GM19452 (cell line): ENCODE data around the gene NPBWR2.

Source experiments
- ATAC-seq: cut with Tn5 transposase; IDR thresholded peaks from one replicate; pipeline ENCODE4 v1.9.1; 2021; ENCODE audit not compliant: unreplicated experiment

The NPBWR2 gene

DNA sequence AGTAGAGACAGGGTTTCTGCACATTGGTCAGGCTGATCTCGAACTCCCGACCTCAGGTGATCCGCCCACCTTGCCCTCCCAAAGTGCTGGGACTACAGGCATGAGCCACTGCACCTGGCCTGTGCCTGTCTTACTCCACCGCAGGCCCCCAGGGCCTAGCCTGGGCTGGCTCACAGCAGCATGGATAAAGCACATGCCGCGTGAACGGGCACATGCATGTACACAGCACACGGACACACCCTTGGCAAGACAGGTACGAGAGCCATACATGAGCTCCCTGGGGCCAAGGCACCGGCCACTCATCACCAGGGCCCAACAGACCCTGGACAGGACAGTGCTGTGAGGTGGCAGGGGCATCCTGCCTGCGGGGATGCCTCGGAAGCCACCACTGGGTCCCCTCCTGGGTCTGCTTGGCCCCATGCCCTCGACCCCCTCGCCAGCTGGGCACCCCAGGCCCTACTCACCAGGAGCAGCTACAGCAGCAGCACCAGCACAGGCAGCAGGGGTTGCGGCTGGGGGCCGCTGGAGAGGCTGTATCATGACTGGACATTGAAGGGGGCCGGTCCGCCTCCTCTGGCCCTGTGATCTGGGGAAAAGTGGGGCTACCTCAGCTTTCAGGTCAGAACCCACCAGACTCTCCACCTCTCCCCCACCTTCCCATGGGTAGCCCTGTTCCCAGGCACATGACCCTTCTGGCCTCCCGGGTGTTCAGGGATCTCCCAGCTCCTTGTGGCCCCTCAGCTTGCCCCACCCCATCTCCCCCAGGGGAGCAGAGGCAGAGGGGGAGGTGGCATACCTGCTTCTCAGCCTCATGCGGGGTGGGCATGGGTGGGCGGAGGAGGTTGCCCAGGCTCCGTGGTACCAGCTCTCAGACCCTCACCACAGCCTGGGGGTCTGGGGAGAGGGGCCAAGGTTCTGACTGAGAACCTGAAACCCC is 31.0 kb downstream of the NPBWR2 start:
- ATAC-seq: no peak

DNA sequence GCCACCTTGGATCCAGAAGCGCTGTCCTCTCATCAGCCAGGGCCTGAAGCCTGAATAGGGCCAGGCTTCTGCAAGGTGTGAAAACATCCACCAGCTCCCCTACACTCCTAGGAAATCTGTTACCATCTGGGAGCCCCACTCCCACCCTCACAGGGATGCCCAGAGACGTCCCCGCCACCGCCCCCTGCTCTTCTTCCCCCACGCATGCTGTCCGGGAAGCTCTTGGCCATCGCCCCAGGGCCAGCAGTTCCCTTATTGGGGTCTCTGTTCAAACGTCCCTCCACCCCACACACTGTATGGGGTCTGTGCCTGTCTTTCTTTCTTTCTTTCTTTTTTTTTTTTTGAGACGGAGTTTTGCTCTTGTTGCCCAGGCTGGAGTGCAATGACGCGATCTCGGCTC is 31.8 kb downstream of the NPBWR2 start:
- no peak for ATAC-seq

DNA sequence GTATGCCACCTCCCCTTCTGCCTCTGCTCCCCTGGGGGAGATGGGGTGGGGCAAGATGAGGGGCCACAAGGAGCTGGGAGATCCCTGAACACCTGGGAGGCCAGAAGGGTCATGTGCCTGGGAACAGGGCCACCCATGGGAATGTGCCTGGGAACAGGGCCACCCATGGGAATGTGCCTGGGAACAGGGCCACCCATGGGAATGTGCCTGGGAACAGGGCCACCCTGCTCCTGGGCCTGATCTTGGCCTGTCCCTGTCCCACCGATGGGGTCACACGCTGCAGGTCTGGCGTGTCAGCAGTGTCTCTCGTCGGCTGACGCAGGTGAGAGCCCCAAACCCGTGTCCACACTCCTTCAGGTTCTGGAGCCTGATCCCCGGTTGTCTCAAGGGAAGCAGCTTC is 32.4 kb downstream of the NPBWR2 start:
- ATAC-seq: no peak

DNA sequence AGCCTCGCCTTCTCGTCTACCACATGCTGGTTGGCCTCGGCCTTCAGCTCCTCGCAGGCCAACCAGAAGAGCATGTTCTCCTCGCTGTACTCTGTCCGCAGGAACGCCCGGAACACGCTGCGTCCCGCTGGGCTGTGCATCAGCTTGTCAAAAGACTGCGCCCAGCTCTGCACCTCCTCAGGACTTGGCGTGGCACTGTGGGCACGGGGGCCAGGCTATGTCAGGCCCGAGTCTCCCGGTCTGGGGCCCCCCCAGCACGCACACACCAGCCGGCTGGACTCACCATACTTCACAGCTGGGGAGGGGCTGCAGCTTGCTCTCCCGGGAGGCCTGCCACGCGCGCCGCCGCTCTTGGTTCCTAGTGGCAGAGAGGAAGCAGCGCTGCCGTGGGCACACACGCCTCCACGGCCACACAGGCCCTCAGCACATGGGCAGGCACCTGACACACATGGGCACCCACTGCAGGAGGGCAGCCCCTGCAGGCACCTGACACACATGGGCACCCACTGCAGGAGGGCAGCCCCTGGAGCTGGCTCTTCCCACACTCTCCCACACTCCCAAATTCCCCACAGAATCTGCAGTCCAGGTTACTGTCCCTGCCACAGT is 33.1 kb downstream of the NPBWR2 start:
- ATAC-seq: no peak

DNA sequence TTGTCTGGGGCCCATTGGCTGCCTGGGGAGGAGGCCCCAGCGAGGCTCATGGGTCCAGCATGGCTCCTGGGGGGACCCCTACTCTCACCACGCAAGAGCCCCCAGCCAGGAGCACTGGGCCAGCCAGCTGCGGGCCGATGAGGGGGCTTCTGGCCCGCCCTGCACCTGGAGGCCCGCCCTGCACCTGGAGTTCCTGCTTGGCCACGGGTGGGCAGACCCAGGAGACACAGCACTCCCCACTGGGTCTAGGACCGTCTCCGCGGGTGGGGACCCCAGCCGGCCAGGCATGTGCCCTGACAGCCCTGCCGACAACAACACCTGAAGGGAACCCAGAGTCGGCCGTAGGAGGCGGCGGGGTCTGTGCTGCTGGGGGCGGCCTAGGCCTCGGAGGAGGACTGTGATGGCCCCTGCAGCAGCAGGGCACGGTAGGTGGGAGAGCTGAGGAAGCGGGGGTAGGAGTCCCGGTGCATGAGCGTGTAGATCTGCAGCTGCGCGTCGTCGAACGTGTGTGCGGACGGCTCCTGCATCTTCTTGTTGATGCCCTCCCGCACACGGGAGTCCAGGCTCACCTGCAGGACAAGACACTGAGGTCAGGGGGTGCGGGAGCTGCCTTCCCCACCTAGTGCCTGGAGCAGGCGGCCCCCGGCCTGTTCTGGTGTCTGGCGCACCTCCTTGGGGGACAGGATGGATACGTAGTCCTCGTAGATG is 33.7 kb downstream of the NPBWR2 start:
- ATAC-seq: no peak

DNA sequence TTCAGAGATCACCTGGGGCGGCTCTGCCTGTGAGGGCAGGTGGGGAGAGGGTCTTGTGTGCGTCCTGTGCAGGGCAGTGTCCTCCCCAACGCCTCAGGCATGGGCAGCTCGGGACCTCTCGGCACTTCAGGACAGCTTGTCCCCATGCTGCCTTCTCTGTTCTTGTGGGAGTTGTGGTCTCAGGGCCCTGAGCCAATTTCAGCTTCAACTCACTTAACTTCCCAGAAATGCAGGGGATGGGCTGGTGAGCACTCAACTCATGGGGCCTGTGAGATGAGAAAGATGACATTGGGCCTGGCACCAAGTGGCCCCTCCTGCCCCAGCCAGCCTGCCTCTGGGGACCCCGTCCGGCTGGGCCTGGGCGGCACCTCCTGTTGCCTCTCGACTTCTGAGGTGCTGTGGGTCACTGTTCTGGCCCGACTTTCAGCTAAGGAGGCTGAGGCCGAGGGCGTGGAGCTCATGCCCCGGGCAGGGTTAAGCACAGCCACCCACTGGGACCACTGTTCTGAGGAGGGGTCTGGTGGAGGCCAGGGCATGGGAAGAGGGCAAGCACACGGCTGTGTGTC is 34.8 kb downstream of the NPBWR2 start:
- no peak for ATAC-seq

DNA sequence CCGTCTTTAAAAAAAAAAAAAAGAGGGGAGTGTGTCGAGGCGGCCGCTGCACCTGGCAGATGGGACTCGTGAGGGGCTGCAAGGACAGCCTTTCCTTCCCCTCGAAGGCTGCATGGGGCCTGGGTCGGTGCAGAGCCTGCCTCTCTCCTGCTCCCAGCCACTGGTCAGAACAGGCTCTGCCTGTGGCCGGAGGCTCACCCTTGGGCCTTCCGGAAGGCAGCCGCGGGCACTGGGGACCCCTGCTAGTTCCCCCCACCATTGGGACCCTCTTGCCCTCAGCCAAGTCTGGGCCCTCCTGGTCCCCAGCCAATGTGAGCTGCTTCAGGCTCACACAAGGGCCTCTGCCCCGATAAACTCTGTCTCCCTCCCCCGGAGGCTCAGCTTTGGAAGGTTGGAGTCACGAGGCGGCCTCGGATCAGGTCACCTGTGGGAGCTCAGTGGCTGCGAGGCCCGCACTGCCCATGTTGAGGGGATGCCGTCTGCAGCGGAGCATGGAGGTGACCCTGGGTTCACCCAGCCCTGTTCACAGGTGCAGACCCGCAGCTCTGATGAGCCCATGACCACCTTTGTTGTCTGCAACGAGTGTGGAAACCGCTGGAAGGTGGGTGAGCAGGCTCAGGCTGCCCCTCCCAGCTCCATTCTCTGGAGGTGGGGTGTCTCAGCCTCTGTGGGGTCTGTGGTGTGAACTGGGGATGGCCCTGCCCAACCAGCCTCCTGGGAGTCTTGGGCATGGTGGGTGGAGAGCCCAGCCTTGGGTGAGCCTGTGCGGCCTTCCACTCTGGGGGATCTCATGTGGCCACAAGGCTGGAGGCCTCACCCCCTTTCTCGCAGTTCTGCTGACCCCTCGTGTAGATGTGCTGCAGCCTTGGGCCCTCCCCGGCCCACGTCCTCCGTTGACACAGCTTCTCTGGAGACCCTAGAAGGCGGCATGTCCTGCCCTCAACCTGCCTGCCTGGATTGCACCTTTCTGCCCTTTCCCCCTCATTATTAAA is 35.7 kb downstream of the NPBWR2 start:
- ATAC-seq: no peak

DNA sequence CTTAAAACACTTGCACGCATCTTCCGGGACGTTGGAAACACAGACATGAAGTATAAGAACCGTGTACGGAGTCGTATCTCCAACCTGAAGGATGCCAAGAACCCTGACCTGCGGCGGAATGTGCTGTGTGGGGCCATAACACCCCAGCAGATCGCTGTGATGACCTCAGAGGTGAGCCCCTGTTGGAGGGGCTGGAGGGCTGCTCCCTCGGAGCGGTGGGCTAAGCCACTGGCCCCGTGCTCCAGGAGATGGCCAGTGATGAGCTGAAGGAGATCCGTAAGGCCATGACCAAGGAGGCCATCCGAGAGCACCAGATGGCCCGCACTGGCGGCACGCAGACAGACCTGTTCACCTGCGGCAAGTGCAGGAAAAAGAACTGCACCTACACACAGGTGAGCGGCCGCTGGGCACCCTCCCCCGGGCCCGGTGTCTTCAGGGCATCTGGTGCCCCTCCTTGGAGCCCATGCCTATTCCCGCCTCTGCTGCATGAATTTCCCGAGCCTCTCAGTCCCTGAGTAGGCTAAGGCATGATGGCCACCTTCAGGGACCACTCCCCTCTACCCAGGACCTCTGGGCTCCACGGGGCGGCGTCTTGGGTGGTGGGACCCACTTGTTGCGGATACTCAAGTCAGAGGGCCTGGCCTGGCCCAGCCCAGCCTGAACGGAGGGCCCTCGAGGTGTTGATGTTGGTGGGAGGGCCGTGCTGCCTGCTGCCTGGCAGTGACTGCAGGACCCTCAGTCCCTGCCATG is 36.9 kb downstream of the NPBWR2 start:
- ATAC-seq: no peak

DNA sequence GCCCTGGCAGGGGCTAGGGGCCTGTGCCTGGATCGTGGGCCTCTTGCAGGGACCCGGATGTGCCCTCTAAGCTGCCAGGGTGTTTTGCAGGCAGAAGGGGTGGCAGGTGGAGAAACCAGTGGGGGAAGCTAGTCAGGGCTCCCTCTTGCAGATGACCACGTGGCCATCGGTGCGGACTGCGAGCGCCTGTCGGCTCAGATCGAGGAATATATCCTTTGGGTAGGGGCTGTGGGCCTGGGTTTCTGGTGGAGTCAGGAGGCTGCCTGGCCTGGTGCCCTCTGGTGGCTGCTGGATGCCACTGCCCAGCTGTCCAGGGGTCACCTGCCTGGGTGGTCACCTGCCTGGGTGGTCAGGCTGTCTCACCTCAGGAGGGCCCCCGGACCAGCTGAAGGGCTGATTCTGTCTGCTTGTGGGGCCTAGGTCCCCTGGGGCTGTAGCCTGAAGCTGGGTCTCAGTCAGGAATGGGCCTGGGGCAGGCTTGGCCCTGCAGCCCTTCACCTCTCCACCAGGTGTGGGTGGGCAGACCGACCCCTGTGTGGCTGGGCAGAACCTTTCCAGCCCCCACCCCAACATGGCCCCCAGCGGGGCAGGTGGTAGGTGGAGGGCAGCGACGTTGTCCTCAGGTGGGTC is 37.6 kb downstream of the NPBWR2 start:
- no peak for ATAC-seq

DNA sequence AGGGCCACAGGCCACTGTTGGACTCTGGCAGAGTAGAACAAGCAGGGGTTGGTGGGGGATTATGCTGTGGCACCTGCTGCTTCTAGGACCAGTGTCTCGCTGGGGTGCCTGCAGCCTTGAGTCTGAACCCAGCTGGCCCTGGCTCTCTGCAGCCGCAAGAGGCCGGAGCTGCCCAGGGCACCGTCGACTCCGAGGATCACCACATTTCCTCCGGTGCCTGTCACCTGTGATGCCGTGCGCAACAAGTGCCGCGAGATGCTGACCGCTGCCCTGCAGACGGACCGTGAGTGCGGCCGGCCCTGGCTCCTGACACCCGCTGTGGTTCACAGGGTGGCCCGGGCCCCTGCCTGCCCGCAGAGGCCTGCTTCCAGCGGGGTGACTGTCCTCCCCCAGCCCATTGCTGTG is 38.2 kb downstream of the NPBWR2 start:
- ATAC-seq: no peak

DNA sequence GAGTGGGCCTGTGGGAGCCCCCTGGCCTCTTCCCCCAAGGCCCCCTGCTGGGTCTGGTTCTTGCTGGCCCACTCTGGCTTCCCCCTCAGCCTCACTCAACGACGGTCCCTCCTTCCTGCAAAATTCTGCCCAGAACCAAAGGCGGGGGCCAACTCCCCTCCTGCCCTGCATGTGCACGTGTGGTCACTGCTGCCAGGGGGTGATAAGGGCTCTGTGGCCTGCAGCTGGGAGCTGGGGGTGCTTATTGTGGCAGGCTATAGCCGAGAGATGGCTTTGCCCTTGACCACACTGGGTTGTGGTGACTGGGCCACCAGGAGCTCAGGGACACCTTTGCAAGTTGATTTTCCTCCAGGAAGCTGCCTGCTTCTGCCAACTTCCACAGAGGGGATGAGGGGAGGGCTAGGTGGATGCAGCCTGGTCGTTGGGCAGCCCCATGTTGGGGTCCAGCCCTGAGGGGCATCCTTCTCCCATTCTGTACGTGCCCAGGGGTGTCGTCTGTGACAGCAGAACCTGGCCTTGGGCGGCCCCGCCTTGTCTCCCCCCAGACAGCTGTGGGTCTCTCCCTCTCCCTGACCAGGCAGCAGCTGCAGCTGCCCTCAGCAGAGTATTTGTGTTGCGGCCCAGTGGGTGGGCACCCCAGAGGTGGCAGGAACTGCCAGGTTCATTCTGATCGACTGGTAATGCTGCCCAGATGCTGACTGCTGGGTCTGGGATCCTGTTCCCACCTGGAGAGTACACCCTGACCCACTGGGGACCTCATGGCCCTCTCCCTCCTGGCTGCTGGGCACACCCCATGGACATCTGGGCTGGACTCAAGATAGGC is 38.8 kb downstream of the NPBWR2 start:
- no peak for ATAC-seq

DNA sequence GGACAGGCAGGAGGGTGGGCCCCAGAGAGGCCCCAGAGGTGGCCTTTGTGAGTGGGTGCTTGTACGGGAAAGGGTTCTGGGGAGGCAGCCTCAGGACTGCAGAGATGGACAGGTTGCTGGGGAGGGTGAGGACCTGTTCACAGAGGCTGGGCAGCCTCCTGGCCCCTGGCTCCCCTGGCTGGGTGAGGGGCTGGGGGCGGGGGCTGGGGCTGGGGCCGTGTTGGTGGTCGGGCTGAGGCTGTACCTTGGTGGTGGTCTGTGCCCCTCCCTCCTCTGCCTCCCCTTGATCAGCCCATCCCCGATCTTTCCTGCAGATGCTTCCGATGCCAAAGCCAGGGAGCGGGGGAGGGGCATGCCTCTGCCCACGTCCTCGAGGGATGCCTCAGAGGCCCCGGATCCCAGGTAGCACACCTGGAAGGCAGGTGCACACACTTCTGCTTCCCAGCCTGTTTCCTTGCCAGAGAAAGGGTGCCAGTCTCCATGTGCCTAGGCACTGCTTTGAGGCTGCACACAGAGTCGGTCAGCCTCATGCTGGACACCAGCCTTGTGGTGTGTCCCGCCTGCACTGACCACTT is 39.5 kb downstream of the NPBWR2 start:
- ATAC-seq: no peak

DNA sequence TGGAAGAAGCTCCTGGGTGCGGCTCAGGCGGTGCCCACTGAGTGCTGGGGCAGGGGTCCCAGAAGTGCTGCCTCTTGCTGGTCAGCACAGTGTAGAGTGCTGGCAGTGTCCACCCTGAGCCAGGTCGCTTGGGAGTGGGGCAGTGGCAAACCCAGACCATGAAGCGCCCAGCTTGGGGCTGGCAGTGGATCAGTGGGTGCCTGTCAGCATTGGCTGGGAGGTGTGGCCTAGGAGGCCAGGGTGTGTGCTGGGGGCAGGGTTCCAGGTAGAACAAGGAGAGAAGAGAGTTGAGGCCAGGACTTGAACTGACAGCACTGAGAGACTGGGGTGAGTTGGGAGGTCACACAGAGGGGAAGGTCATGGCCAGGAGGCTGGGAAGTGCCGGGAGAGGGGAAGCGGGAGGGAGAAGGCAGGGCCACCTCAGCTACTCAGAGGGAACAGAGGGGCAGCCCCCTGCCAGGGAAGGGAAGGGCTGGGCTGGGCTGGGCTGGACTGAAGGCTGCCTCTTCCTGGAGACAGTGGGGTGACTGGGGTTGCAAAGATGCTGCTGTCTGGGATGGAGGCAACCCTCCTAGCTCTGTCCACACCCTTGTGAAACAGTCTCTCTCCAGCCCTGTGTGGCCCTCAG is 40.2 kb downstream of the NPBWR2 start:
- no peak for ATAC-seq

DNA sequence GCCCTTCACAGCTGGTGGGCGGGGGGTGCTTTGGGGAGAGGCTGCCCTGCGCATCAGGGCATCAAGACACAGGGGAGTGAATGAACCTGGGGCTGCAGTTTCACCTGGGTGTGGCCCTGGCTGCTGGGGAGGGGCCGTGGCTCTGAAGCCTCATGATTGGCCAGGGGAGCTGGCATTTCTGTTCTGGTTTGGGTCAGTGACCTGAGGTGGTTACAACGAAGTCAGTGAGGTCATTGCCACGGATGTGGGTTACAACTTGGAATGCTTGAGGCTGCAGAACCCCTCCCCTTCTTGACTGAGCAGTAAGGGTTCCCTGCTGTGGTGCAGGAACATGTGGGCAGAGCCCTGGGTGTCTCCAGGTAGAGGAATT is 41.4 kb downstream of the NPBWR2 start:
- ATAC-seq: peak; percentile 48

DNA sequence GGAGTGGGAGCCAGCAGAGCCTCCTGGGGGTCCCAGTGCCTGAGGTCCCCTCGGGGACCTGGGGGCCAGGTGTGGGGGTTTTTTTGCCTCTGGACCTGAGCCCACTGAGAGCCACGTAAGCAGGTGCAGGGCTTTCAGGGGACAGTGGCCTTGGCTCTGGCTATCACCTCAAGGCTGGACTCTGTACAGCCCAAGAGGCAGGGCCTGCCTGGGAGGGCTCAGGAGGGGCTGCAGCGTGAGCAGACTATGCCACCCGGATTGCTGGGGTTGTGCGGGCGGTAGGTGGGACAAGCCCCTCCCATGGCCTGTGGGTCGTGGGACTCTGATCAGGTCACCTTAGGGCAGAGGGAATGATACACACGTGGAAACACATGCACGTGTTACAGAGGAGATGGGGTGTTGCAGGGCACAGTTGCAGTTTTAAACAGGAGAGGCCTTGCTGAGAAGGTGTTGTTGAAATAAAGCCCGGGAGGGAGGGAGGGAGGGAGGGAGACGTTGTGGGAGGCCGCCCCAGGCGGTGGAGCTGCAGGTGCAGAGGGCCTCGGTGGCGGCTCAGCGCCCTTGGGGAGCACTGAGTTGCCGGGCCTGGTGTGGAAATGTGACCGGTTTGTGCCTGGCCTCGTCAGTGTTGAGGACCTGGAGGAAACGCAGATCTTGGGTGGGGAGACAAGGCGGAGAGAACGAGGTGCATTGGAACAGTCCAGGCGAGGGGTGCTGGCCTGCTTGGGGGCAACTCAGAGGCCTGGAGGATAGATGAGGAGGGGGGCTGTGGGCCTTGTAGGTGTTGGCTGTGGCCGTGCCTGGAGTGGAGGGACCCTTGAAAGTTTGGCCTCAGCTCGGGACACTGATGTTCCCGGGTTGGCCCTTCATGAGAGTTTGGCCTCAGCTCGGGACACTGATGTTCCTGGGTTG is 42.0 kb downstream of the NPBWR2 start:
- ATAC-seq: no peak

DNA sequence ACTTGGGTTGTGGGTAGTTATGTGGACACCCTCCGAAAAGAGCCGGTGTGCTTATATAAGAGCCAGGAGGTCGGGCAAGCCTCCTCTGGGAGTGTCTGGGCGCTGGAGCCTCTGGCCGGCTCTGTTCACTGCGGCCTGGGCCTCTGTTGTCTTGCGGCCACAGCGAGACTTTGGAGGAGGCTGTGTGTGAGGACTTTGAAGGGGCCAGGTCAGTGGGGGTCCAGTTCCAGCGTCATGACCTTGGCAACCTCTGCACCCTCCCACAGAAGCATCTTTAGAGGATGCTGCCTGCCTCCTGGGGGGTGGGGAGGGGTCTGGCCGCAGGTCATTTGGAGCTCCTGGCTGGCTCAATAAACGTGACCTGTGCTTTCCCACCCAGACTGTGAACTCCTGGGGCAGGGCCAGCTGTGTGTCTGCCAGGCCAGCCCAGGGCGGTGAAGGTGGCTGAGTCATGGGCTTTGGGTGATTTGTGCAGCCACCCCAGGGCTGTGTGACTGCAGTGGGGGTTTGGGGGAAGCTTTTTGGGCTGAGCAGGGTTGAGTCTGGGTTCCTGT is 43.1 kb downstream of the NPBWR2 start:
- no peak for ATAC-seq
